GM19240 (cell line): ENCODE data around the gene CARD6.
"Not testable (repeated sequence)": the region's sequence is repeated elsewhere in the genome, so short reads cannot be mapped to it uniquely, and the experiment has no call there.

Experiments used
- DNase-seq: peaks from one replicate; pipeline ENCODE4 v3.0.0; 2011; ENCODE audit warnings: low spot score; ENCODE audit not compliant: insufficient read length

CARD6 gene

GRCh38 chr5:40828021-40828631 is 13.0 kb upstream of the CARD6 start:
- DNase-seq = no peak

- no peak for DNase-seq
Measured at GRCh38 chr5:40828690-40829661, 12.2 kb upstream of the CARD6 start.

GRCh38 chr5:40829748-40830533 is 11.2 kb upstream of the CARD6 start:
- DNase-seq = no peak

- DNase-seq = no peak
Measured at GRCh38 chr5:40831346-40832210, 9.6 kb upstream of the CARD6 start.

GRCh38 chr5:40832345-40832744 is 8.8 kb upstream of the CARD6 start:
- no peak for DNase-seq

- no peak for DNase-seq
Measured at GRCh38 chr5:40833712-40834229, 7.4 kb upstream of the CARD6 start.

- DNase-seq = no peak
Measured at GRCh38 chr5:40834391-40834848, 6.7 kb upstream of the CARD6 start.

GRCh38 chr5:40834849-40835787 is 6.0 kb upstream of the CARD6 start, which contains the start of gene RPL37:
Gene RPL37, minus strand, starts transcription at chr5:40835222. Its CDS starts 37 bp downstream, at chr5:40835185.
- peak; percentile 72 for DNase-seq

- no peak for DNase-seq
Measured at GRCh38 chr5:40838086-40838485, 3.1 kb upstream of the CARD6 start.

GRCh38 chr5:40842351-40842750 is 1.2 kb downstream of the CARD6 start:
- no peak for DNase-seq

- no peak for DNase-seq
Measured at GRCh38 chr5:40844565-40844964, 3.4 kb downstream of the CARD6 start.

GRCh38 chr5:40846371-40846770 is 5.2 kb downstream of the CARD6 start:
- DNase-seq = no peak

- no peak for DNase-seq
Measured at GRCh38 chr5:40847525-40847924, 6.4 kb downstream of the CARD6 start.

GRCh38 chr5:40853632-40854192 is 12.5 kb downstream of the CARD6 start:
- no peak for DNase-seq

GRCh38 chr5:40860711-40861110 is 19.5 kb downstream of the CARD6 start:
- no peak for DNase-seq

- not testable (repeated sequence) for DNase-seq
Measured at GRCh38 chr5:40865004-40865403, 23.8 kb downstream of the CARD6 start.

- DNase-seq = no peak
Measured at GRCh38 chr5:40866844-40867243, 25.7 kb downstream of the CARD6 start.

- no peak for DNase-seq
Measured at GRCh38 chr5:40869384-40869783, 28.2 kb downstream of the CARD6 start.

GRCh38 chr5:40871177-40871576 is 30.0 kb downstream of the CARD6 start:
- no peak for DNase-seq
